GM04504 (cell line): ENCODE results near the gene SYNDIG1.

Source experiments
- DNase-seq: peaks from one replicate; pipeline ENCODE4 v3.0.0-alpha.2; 2012; ENCODE audit warnings: low read depth

The SYNDIG1 gene

DNA sequence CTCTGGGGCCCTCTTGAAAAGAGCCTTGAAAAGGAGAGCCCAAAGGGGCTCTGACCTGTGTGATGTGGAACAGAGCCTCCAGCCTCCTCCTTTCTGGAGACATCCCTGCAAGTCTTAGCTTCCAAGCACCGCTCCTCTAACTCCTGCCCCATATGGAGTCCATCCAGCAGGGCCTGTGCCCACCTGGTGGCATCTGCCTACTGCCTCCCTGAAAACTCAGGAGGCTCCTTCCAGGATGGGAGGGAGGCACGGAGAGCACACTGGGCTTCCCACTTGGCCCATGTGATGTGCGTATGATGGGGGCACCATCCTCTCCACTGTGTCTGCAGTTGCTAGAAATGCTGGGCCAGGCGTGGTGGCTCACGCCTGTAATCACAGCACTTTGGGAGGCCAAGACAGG is 98.1 kb downstream of the SYNDIG1 start:
- DNase-seq: no peak

- no peak for DNase-seq
Measured at GRCh38 chr20:24568842-24569241, 99.4 kb downstream of the SYNDIG1 start.

- no peak for DNase-seq
Measured at GRCh38 chr20:24571159-24571558, 101.7 kb downstream of the SYNDIG1 start.

DNA sequence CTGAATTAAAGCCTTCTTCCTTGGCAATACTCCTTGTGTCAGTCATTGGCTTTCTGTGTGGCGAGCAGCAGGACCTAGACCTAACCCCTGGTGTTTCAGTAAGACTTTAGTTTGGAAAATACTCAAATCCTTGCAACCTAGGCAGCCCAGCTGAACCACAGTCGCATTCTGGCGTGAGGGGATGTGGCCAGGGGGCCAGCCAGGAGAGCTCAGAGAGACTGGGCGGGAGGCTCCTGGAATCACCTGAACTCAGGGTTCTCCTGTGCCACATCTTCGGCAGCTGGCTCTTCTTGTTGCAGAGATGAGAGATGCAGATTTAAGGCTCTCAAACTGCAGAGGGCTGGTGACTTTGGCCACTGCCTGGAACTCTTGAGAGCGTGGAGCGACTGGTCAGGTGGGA is 102.7 kb downstream of the SYNDIG1 start:
- DNase-seq: no peak

GRCh38 chr20:24572862-24573261 is 103.4 kb downstream of the SYNDIG1 start:
- DNase-seq: no peak

DNA sequence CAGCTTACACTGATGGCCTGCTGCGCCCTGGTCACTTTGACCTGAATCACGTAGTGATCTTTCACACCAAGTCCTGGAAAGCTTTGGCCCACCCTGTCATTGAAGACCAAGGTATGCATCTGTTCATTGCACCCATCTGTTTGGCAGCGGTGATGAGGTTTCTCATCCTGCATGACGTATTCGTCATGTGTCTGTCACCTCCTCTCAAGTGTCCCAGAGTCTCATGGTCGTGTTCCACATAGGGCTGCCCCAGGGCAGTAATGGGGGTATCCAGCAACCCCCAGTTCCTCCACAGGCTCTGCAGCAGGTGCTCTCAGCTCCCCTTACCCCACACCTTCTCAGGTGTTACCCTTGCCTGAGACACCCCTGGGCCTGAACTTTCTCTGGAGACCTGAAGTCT is 104.1 kb downstream of the SYNDIG1 start:
- DNase-seq: no peak

DNA sequence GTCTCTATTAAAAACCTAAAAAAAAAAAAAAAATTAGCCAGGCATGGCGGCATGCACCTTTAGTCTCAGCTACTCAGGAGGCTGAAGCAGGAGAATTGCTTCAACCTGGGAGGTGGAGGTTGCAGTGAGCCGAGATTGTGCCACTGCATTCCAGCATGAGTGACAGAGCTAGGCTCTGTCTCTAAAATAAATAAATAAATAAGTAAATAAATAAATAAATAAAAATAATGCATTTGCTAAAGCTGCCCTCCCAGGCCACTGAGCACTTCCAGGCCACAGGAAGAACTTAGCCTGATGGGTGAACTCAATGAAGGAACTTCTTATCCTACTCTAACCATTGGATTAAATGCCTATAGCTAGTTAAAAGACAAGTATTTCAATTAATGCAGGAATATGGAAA is 104.9 kb downstream of the SYNDIG1 start:
- DNase-seq: no peak

GRCh38 chr20:24574797-24575196 is 105.4 kb downstream of the SYNDIG1 start:
- no peak for DNase-seq

DNA sequence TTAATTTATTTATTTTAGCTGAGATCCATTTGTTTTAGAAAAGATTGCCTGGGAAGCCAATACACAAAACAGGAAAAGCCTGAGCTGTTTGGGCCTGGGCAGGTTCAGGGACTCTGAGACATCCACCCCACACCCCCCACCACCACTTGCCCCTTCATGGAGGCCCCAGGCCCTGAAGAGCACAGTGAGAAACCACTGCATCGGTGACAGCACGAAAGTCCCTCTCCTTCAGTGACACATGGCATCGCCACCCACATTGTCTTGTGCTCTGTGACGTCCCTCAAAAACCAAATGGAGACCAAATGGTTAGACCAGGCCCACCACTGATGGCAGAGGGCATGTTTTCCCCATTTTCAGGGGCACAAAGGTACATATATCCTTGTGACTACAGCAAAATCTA is 106.4 kb downstream of the SYNDIG1 start:
- no peak for DNase-seq

DNA sequence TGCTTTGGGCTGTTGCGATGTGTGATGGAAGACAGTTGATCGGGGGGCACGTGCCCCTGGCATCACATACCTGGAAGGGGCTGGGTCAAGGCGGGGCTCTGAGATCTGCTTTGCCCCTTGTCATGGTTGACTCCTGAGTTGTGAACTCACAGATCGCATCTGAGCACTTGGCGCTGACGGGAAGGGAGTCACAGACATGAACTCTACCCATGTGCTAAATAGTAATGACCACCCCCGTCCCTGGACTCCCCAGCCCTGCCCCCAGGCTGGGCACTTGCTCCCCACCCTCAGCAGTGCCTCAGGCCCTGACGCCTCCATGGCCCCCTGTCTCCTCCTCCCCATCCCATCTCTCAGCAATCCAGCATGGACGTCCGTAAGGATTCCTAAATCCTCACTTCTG is 107.0 kb downstream of the SYNDIG1 start:
- DNase-seq: no peak

GRCh38 chr20:24577271-24577909 is 108.0 kb downstream of the SYNDIG1 start:
- DNase-seq: no peak

DNA sequence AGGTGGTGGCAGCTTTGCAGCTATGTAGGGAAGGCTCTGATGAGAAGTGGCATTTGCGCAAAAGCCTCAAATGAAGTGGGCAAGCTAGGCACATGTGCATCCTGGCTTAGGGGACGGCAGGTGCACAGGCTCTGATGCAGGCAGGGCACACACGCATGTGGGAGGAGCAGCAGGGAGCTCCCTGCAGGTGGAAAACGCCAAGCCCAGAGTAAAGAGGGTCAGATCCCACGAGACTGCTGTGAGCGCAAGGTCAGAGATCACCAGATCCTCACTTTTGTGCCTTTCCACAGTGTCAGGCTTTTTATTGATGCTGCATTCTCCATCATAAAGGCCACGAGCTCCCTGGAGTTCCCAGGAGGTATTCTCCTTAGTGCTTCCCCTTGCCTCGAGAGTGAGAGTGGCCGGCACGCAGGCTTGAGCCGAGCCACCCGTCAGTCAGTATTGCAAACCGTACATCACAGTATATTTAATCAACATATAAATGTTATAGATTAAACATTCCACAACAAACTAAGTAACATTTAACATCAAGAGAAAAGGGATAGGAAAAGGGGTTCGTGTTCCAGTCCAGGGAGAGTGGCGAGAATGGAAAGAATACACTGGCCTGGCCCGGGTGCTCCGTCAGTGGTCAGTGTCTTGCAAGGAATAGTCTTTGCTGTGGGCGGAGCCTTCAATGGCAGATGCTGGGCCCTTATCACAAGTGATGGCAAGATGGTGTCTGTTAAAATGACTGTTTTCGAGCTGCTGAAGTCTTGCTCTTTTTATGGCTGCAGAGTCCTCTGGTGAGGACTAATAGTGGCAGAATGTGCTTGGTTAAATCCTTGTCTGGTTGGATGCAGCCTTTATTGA is 109.4 kb downstream of the SYNDIG1 start:
- DNase-seq: no peak

- DNase-seq: no peak
Measured at GRCh38 chr20:24579475-24579874, 110.0 kb downstream of the SYNDIG1 start.

GRCh38 chr20:24580006-24580405 is 110.6 kb downstream of the SYNDIG1 start:
- DNase-seq: no peak

DNA sequence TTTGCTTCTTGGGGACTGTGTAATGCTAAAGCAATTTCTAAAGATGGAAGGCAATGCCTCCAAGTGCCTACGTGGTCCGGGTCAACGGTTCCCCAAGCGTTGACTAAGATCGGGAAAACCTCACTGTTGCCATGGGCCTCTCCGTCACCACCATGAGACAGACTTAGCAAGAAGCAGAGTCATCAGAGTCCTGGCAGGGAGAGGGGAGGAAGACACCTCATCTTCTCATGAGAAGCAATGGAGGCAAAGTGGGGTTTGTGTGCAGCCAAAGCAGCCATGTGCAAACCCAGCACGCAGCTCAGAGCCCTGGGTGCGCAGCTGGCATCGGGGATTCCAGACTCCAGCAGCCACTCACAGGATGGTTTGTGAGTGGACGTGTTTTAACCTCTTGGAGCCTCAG is 111.4 kb downstream of the SYNDIG1 start:
- no peak for DNase-seq

DNA sequence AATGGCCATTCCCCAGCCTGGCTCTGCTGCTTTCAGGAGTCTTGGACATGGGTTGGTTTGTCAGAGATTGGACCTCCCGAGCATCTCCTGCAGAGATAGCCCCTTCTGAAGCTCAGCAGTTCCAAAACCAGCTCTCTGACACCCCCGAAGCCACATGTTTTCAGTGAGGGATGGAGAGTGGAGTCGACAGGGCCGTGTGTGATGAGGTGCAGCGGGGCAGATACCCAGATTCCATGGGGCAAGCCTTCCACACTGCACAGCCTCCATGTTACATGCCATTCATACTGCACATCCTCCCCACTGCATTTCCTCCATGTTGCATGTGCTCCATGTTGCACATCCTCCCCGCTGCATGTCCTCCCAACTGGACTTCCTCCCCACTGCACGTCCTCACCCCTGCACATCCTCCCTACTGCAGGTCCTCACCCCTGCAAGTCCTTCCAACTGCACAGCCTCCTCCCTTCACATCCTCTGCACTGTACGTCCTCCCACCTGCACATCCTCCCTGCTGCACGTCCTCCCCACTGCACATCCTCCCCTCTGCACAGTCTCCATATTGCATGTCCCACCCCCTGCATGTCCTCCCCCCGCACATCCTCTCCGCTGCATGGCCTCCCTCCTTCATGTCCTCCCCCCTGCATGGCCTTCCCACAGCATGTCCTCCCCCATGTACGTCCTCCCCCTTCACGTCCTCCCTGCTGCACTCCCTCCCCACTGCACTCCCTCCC is 112.2 kb downstream of the SYNDIG1 start:
- DNase-seq: no peak

GRCh38 chr20:24582373-24583168 is 113.1 kb downstream of the SYNDIG1 start:
- DNase-seq: no peak

- no peak for DNase-seq
Measured at GRCh38 chr20:24583169-24583792, 113.9 kb downstream of the SYNDIG1 start.

DNA sequence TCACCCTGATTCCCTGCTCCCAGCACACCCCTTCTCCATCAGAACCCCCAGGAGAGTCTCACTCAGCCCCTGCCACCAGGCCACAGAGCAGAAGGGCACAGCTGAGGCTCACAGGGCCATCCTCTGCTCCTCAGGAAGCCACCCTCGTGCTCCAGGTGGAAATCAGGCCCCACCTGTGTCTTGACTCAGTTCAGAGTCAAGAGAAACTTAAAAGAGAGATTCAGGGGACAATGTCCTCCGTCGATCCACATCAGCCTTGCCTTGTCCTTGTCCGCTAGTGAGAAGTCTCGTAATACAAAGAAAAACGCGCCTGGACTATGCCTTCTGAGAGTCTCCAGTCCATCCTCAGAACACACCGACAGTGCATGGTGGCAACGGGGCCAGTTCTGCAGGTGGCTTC is 114.6 kb downstream of the SYNDIG1 start:
- DNase-seq: no peak

DNA sequence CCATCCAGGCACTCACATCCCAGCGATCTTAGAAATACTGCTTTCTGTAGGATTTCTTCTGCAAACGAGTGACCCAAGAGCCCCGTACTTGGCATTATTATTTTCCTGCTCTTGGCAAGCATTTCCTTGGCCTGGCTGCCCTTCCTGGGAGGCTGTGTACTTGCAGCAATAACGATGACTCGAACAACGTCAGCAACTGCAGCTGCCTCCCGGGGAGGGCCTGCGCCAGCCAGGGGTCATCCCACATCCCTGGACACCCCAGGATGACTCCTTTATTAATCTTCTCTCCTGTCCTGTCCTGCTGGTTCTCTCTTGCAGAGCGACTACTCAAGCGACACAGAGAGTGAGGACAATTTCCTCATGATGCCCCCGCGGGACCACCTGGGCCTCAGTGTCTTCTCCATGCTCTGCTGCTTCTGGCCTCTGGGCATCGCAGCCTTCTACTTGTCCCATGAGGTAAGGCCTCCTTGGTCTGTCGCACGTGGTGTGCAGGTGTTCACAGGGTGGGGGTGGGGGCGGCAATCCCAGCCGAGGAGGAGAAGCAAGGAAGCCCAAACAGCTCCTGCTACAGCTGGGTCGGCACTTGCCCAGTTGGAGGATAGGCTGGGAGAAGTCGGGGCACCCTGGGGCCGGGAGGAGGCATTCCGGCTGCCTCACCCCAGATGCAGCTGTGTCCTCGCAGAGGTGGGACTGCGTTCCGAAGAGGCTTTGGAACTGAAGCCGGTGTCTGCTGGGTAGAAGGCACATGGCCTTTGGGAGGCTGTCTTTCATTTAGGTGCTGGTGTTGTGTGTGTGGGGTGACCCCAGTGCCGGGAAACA is 115.3 kb downstream of the SYNDIG1 start:
- DNase-seq: peak; percentile 11
